ENCODE data around the gene ZDHHC7.

ZDHHC7 gene

DNA sequence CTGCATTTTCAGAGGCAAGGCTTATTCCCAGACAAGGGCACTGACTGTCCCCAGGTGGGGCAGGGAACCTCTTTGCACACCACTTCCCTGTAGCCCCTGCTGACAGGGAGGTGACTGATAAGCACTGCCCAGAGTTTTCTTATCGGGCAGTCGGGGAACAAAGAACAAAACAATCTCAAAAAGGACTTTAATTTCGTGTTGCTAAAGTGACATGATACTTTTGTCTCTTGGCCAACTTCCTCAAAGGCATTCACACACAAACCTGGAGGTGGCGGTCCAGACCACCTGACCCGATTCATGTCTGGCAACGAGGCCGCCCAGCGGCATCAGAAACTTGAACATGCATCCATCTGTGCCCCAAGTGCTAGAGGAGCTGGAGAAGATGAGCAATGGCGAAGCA, 28.9 kb downstream of the ZDHHC7 start:
- TF ChIP-seq, protein P1, sequence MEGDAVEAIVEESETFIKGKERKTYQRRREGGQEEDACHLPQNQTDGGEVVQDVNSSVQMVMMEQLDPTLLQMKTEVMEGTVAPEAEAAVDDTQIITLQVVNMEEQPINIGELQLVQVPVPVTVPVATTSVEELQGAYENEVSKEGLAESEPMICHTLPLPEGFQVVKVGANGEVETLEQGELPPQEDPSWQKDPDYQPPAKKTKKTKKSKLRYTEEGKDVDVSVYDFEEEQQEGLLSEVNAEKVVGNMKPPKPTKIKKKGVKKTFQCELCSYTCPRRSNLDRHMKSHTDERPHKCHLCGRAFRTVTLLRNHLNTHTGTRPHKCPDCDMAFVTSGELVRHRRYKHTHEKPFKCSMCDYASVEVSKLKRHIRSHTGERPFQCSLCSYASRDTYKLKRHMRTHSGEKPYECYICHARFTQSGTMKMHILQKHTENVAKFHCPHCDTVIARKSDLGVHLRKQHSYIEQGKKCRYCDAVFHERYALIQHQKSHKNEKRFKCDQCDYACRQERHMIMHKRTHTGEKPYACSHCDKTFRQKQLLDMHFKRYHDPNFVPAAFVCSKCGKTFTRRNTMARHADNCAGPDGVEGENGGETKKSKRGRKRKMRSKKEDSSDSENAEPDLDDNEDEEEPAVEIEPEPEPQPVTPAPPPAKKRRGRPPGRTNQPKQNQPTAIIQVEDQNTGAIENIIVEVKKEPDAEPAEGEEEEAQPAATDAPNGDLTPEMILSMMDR (IDR thresholded peaks at IDR 0.05) = no peak

DNA sequence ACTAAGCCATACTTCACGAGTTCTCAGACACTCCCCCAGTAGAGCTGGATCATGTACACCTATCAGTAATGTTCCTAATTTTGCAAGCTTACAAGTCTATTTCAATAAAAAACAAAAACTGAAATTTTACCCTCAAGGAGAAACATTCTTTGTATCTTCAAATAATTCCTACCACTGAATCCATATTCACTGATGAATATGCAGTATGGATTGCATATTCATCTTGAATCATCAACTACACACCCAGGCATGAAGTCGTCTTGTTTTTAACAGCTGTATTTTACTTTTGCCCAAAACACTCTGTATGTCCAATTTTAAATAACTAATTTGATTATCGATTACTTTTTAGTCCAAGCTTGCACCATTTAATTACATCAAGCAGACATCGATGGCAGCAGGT, 31.8 kb downstream of the ZDHHC7 start:
- TF ChIP-seq, protein P1 (IDR thresholded peaks at IDR 0.05) = no peak

DNA sequence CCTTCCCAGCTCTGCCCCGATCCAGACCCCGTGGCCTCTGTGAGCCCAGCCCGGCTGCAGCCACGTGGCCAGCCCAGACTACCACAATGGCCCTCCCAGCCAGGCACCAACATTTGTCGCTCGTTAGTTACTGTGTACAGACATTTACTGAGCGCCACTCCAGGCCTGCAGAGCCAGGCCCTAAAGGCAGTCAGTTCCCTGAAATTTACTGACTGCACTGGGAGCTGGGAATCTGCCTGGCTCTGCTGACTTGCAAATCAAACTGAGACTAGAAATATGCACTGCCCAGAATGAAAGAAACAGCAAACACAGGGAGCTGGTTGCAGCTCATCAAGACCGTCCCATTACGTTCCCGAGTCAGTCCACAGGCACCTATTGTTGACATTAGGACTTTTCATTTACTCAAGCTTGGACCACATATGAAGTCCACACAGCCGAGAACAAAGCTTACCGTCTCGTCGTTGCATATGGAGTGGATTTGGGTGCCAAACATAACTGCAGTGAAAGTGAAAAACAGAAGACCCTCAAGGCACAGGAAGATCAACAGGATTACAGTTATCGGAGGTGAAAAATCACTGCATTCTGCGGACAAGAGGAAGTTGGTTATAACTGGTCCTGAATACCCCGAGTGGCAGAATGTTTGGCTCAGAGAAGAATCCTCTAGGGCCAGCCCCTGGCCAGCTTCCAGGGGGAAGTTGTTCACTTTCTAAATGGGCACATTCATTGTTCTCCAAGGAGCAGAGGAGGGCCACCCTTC, 34.5 kb downstream of the ZDHHC7 start:
- TF ChIP-seq, protein P1 (IDR thresholded peaks at IDR 0.05) = no peak

DNA sequence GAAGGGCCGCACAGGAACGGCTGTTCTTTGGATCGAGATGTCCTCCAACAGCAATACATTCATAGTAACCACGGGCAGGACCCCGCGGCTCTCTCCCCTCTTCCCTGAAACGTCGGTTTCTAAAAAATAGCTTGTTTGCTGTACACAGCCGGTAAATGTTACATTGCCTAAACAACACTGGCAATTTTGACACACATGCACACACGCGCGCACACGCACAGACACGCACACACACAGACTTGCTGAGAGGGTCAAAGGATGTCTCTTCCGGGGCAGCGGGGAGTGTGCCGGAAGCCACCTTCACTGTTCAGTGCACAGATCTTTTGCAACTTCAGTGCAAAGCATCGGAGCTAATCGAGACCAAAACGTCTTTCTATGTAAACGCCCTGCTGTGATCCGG, 35.8 kb downstream of the ZDHHC7 start:
- TF ChIP-seq, protein P1 (IDR thresholded peaks at IDR 0.05) = no peak

DNA sequence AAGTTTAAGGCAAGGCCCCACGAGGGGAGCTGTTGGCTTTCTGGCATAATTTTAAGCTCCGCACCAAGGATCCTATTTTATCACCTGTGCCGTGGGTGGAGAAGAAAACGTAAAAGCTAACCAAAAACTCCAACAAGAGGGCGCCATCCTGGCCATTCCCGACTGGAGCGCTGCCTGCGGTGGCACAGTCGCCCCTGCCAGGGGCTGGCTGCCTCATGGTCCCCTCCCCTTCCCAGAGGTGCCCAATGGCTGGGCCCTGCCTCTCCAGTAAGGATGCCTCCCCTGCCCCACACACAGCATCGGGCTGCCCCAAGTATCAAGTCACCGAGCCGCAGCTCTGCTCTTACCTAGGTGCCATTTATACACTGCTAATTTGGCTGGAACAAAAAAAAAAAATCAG, 36.3 kb downstream of the ZDHHC7 start:
- TF ChIP-seq, protein P1 (IDR thresholded peaks at IDR 0.05) = no peak

DNA sequence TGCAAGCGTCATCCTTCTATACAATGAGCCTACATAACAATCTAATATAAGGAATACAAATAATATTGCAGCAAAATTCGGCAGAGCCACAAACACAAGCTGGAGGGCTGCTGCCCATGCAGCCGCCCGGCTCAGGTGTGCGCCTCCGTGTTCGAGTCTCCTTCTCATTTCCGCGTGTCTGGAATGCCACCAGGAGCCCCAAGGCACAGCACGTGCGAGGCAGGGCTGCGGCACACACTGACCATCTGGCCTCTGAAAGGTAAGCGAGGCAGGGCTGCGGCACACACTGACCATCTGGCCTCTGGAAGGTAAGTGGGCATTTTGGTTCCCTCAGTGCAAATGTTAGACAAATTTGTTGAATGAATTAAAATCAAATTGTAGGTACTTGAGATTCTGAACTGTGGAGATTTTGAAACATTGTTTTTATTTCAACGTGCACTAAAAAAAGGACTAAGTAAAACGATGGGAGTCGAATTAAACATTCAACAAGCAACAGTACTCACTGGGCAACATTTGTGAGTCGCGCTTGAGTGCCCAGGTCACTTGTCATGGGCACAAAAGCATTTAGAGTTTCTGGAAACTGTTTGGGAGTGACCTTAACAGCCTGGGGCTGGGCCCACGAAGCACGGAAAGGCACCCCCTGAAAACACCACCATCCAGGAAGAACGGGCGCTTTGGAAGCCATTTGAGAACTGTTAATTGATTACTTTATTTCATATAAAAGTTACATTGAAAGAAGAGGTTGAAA, 37.4 kb downstream of the ZDHHC7 start:
- TF ChIP-seq, protein P1 (IDR thresholded peaks at IDR 0.05) = no peak

DNA sequence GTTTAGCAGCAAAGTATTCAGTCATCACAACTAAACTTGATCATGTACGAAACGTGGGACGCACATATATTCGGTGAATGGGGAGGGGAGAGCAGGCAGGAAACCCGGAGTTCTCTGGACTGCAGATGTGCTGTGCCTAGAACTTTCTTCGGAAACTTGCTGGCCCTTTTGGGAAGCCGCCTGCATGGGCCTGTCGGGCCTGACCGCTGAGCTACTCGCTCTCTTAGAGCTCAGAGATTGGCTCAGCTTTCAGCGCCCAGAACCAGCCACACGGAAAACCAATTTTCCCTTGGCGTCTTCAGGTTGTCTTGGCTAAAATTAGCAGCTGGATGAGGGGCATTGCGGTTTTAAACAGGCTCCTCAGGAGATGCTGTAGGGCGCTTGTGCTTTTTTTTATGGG, 38.1 kb downstream of the ZDHHC7 start:
- TF ChIP-seq, protein P1 (IDR thresholded peaks at IDR 0.05) = no peak
